HEK293 (cell line): Measurements from ENCODE around the gene RPL10.

ENCODE experiments used
- CTCF ChIA-PET: fragments of 350-600 bp; formaldehyde crosslinking; extraction: SDS; loops from one replicate; lab custom pipeline; 2021; ENCODE audit warnings: antibody characterized with exemption; lab: Yijun Ruan, JAX
- POLR2A ChIA-PET: fragments of 300-600 bp; formaldehyde crosslinking; extraction: SDS; loops from one replicate; lab custom pipeline; 2020; ENCODE audit warnings: antibody characterized with exemption, inconsistent platforms; lab: Yijun Ruan, JAX
- H3K27ac ChIP-seq: fragments of 200-500 bp; sonication (Bioruptor generic); 2 replicates; pipeline ENCODE4 v1.5.1; 2014; ENCODE audit warnings: low read depth, low read length, control low read depth, inconsistent platforms; ENCODE audit errors: extremely low read depth
- H3K36me3 ChIP-seq, 2 experiments: fragments of 200-500 bp in 1 of 2; sonication (Bioruptor generic) in 1 of 2; 1 replicate in 1 of 2; 2 replicates in 1 of 2; pipeline ENCODE4 v1.5.1; 2014 to 2017; ENCODE audit warnings: inconsistent platforms in 2 of 2, low read length in 2 of 2; ENCODE audit not compliant: control insufficient read depth in 2 of 2, insufficient read depth in 1 of 2
- H3K4me1 ChIP-seq: fragments of 200-500 bp; sonication (Bioruptor generic); 2 replicates; pipeline ENCODE4 v1.5.1; 2014; ENCODE audit warnings: mild to moderate bottlenecking, low read length, inconsistent platforms; ENCODE audit not compliant: control insufficient read depth, insufficient read depth
- H3K4me3 ChIP-seq: 2 replicates; pipeline ENCODE4 v1.5.1; 2011; ENCODE audit warnings: low read depth, mild to moderate bottlenecking, control low read depth, low read length, moderate library complexity
- H3K9me3 ChIP-seq: fragments of 200-500 bp; sonication (Bioruptor generic); 2 replicates; pipeline ENCODE4 v1.5.1; 2014; ENCODE audit warnings: low read depth, low read length, inconsistent platforms; ENCODE audit not compliant: control insufficient read depth, insufficient read depth
- BCL11A ChIP-seq: fragments of 450-650 bp; formaldehyde crosslinking; IDR thresholded peaks from 2 replicates; pipeline ENCODE4 v1.5.1; 2016; ENCODE audit warnings: low read depth, missing biosample characterization, missing genetic modification characterization
- EGR2 ChIP-seq: fragments of 450-650 bp; formaldehyde crosslinking; IDR thresholded peaks from 2 replicates; pipeline ENCODE4 v1.5.1; 2016; ENCODE audit warnings: low read depth, missing biosample characterization, missing genetic modification characterization
- GLI4 ChIP-seq: fragments of 450-650 bp; formaldehyde crosslinking; IDR thresholded peaks from 2 replicates; pipeline ENCODE4 v1.5.1; 2016; ENCODE audit warnings: missing biosample characterization, missing genetic modification characterization
- INSM2 ChIP-seq: fragments of 450-650 bp; formaldehyde crosslinking; IDR thresholded peaks from 2 replicates; pipeline ENCODE4 v1.5.1; 2016; ENCODE audit warnings: missing biosample characterization, missing genetic modification characterization
- YY2 ChIP-seq: fragments of 450-650 bp; formaldehyde crosslinking; IDR thresholded peaks from 2 replicates; pipeline ENCODE4 v1.5.1; 2016; ENCODE audit warnings: missing biosample characterization, missing genetic modification characterization
- ZFP69B ChIP-seq: fragments of 450-650 bp; formaldehyde crosslinking; IDR thresholded peaks from 2 replicates; pipeline ENCODE4 v1.5.1; 2016; ENCODE audit warnings: missing biosample characterization, missing genetic modification characterization
- ZNF155 ChIP-seq: fragments of 450-650 bp; formaldehyde crosslinking; IDR thresholded peaks from 2 replicates; pipeline ENCODE4 v1.5.1; 2016; ENCODE audit warnings: missing biosample characterization, missing genetic modification characterization
- ZNF214 ChIP-seq: fragments of 450-650 bp; formaldehyde crosslinking; IDR thresholded peaks from 2 replicates; pipeline ENCODE4 v1.5.1; 2017; ENCODE audit warnings: missing biosample characterization, mild to moderate bottlenecking, missing genetic modification characterization, borderline replicate concordance
- ZNF292 ChIP-seq: fragments of 450-650 bp; formaldehyde crosslinking; IDR thresholded peaks from 2 replicates; pipeline ENCODE4 v1.5.1; 2016; ENCODE audit warnings: low read depth, missing biosample characterization, missing genetic modification characterization, borderline replicate concordance
- ZNF341 ChIP-seq: fragments of 450-650 bp; formaldehyde crosslinking; IDR thresholded peaks from 2 replicates; pipeline ENCODE4; 2016; ENCODE audit warnings: low read depth, missing biosample characterization, missing genetic modification characterization
- ZNF501 ChIP-seq: fragments of 450-650 bp; formaldehyde crosslinking; IDR thresholded peaks from 2 replicates; pipeline ENCODE4 v1.5.1; 2016; ENCODE audit warnings: missing biosample characterization, missing genetic modification characterization
- ZNF518A ChIP-seq: fragments of 450-650 bp; formaldehyde crosslinking; conservative IDR thresholded peaks from 2 replicates; pipeline ENCODE4 v1.5.1; 2016; ENCODE audit warnings: low read depth, missing biosample characterization, missing genetic modification characterization
- ZNF670 ChIP-seq: fragments of 450-650 bp; formaldehyde crosslinking; IDR thresholded peaks from 2 replicates; pipeline ENCODE4 v1.5.1; 2016; ENCODE audit warnings: missing biosample characterization, missing genetic modification characterization, low read depth
- ZNF677 ChIP-seq: fragments of 450-650 bp; IDR thresholded peaks from 2 replicates; pipeline ENCODE4 v1.5.0; 2018; ENCODE audit warnings: missing biosample characterization, mild to moderate bottlenecking, missing genetic modification characterization, moderate library complexity
- TF ChIP-seq, protein P1 (sequence below): fragments of 450-650 bp; IDR thresholded peaks from 2 replicates; pipeline ENCODE4 v1.5.1; 2018; ENCODE audit warnings: missing biosample characterization, missing genetic modification characterization
- TF ChIP-seq, protein P2 (sequence below): fragments of 450-650 bp; formaldehyde crosslinking; IDR thresholded peaks from 2 replicates; pipeline ENCODE4 v1.5.1; 2016; ENCODE audit warnings: missing biosample characterization, missing genetic modification characterization
- TF ChIP-seq, protein P3 (sequence below): fragments of 450-650 bp; formaldehyde crosslinking; IDR thresholded peaks from 2 replicates; pipeline ENCODE4 v1.5.1; 2016; ENCODE audit warnings: missing biosample characterization, missing genetic modification characterization, borderline replicate concordance

The RPL10 gene

GRCh38 chrX:154380787-154381186, 17.4 kb upstream of the RPL10 start:
- H3K36me3 ChIP-seq, result peaks cover 0 to 22% of the 10 kb centered on the region in 2 experiments; a peak in 2 of 3 replicates
- no peak overlapping the region for H3K27ac ChIP-seq
- ChIA-PET CTCF (no interaction called here), POLR2A (interaction anchor here (2.7 kb wide), 1 partner anchor 11 kb away, joined by 48 read pairs; no protein-coding TSS in a partner anchor)
- 0 out of 2 replicates have a peak, but pooled peaks cover 3% of the 10 kb centered on the region for H3K4me1 ChIP-seq
- H3K9me3 ChIP-seq, result no peaks in the 10 kb centered on the region
- H3K4me3 ChIP-seq, result peak overlapping the region; percentile 73; the same call in 1 of the 2 replicates
- no peak for TF ChIP-seq ZNF501 (tag by site-specific recombination)
- no peak for TF ChIP-seq BCL11A (tag by site-specific recombination)
- TF ChIP-seq, protein P1, sequence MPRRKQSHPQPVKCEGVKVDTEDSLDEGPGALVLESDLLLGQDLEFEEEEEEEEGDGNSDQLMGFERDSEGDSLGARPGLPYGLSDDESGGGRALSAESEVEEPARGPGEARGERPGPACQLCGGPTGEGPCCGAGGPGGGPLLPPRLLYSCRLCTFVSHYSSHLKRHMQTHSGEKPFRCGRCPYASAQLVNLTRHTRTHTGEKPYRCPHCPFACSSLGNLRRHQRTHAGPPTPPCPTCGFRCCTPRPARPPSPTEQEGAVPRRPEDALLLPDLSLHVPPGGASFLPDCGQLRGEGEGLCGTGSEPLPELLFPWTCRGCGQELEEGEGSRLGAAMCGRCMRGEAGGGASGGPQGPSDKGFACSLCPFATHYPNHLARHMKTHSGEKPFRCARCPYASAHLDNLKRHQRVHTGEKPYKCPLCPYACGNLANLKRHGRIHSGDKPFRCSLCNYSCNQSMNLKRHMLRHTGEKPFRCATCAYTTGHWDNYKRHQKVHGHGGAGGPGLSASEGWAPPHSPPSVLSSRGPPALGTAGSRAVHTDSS (tag by site-specific recombination), result peak; percentile 82

DNA sequence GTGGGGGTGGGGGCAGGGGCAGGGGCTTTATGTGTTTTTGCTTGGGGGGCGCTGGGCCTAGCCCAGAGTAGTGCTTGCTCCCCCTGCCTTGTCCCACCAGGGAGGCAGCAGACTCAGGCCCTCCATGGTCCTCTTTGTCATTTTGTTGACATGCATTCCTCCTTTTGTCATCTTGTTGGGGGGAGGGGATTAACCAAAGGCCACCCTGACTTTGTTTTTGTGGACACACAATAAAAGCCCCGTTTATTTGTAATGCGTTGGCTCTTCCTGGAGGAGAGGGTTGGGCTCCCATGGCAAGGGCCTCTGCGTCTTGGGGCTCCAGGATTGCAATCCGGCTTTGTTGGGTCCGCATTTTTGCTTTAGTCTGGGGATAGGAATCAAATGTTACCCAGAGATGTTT, 16.9 kb upstream of the RPL10 start:
- TF ChIP-seq ZNF292 (tag by site-specific recombination), result no peak
- no peak for TF ChIP-seq ZNF341 (tag by site-specific recombination)
- POLR2A ChIA-PET, result interaction anchor here (1.2 to 2.7 kb wide), 2 partner anchors 11 to 17 kb away, joined by 3 to 48 read pairs; partner anchors contain the start of gene RPL10
- CTCF ChIA-PET, result interaction anchor here (3.0 kb wide), 1 partner anchor 8 kb away, joined by 18 read pairs; the partner anchor contains the start of gene FLNA
- Histone ChIP-seq H3K36me3 (peaks cover 0 to 22% of the 10 kb centered on the region in 2 experiments; a peak in 2 of 3 replicates), H3K27ac (no peak overlapping the region), H3K9me3 (no peaks in the 10 kb centered on the region), H3K4me3 (no peak overlapping the region), H3K4me1 (0 out of 2 replicates have a peak, but pooled peaks cover 3% of the 10 kb centered on the region)

- H3K4me1 ChIP-seq, result 0 out of 2 replicates have a peak, but pooled peaks cover 3% of the 10 kb centered on the region
- peaks cover 0 to 22% of the 10 kb centered on the region in 2 experiments; a peak in 2 of 3 replicates for H3K36me3 ChIP-seq
- no peaks in the 10 kb centered on the region for H3K9me3 ChIP-seq
- ChIA-PET CTCF (interaction anchor here (1.3 to 3.0 kb wide), 2 partner anchors 9 to 17 kb away, joined by 6 to 18 read pairs; partner anchors contain the start of gene FLNA), POLR2A (interaction anchor here (1.1 to 3.1 kb wide), 8 partner anchors 9 to 99 kb away, joined by 3 to 26 read pairs (median 4); partner anchors contain the start of genes DNASE1L1, FLNA, LAGE3 and RPL10)
- no peak overlapping the region for H3K27ac ChIP-seq
- no peak overlapping the region for H3K4me3 ChIP-seq
- TF ChIP-seq, protein P2, sequence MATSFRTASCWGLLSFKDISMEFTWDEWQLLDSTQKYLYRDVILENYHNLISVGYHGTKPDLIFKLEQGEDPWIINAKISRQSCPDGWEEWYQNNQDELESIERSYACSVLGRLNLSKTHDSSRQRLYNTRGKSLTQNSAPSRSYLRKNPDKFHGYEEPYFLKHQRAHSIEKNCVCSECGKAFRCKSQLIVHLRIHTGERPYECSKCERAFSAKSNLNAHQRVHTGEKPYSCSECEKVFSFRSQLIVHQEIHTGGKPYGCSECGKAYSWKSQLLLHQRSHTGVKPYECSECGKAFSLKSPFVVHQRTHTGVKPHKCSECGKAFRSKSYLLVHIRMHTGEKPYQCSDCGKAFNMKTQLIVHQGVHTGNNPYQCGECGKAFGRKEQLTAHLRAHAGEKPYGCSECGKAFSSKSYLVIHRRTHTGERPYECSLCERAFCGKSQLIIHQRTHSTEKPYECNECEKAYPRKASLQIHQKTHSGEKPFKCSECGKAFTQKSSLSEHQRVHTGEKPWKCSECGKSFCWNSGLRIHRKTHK, result no peak
- TF ChIP-seq ZNF670 (tag by site-specific recombination), result no peak
- no peak for TF ChIP-seq ZNF155 (tag by site-specific recombination)
- TF ChIP-seq EGR2 (tag by site-specific recombination), result peak; percentile 46; the same call in 1 of the 2 replicates
- no peak for TF ChIP-seq ZNF214 (tag by site-specific recombination)
- TF ChIP-seq ZNF501 (tag by site-specific recombination), result no peak
- no peak for TF ChIP-seq INSM2 (tag by site-specific recombination)
- TF ChIP-seq ZFP69B (tag by site-specific recombination), result no peak
- TF ChIP-seq, protein P3, sequence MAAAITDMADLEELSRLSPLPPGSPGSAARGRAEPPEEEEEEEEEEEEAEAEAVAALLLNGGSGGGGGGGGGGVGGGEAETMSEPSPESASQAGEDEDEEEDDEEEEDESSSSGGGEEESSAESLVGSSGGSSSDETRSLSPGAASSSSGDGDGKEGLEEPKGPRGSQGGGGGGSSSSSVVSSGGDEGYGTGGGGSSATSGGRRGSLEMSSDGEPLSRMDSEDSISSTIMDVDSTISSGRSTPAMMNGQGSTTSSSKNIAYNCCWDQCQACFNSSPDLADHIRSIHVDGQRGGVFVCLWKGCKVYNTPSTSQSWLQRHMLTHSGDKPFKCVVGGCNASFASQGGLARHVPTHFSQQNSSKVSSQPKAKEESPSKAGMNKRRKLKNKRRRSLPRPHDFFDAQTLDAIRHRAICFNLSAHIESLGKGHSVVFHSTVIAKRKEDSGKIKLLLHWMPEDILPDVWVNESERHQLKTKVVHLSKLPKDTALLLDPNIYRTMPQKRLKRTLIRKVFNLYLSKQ, result no peak
- no peak for TF ChIP-seq ZNF518A (tag by site-specific recombination)
- TF ChIP-seq BCL11A (tag by site-specific recombination), result no peak
- TF ChIP-seq ZNF677 (tag by site-specific recombination), result no peak
- TF ChIP-seq GLI4 (tag by site-specific recombination), result no peak
- TF ChIP-seq YY2 (tag by site-specific recombination), result no peak
These were observed 15.6 kb upstream of the RPL10 start for GRCh38 chrX:154382483-154383069.
